LNCAP (cell line): Measurements from ENCODE around the gene CHCHD1.

Experiments
- TF ChIP-seq, protein P1 (sequence below): fragments of 450-650 bp; IDR thresholded peaks from 2 replicates; pipeline ENCODE4 v1.5.1; 2017; ENCODE audit warnings: mild to moderate bottlenecking

CHCHD1 gene

DNA sequence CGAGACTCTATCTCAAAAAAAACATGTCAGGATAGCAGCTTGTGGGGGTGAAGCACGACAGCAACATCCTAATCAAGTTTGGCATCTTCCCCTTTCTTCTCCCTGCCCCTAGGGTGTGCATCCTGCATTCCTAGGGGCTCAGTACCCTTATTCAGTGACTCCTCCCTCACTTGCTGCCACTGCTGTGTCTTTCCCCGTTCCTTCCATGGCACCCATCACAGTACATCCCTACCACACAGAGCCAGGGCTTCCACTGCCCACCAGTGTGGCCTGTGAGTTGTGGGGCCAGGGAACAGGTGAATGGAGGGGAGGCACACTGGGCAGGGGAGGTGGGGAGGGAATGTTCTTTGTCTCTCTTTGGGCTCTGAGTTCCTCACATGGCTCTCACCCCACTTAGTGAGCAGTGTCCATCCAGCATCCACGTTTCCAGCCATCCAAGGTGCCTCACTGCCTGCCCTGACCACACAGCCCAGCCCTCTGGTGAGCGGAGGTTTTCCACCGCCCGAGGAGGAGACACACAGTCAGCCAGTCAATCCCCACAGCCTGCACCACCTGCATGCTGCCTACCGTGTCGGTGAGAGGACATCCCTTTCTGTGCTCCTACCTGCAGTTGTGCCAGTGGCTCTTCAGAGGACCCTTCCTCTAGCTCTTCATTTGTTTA, 18.2 kb downstream of the CHCHD1 start:
- TF ChIP-seq, protein P1, sequence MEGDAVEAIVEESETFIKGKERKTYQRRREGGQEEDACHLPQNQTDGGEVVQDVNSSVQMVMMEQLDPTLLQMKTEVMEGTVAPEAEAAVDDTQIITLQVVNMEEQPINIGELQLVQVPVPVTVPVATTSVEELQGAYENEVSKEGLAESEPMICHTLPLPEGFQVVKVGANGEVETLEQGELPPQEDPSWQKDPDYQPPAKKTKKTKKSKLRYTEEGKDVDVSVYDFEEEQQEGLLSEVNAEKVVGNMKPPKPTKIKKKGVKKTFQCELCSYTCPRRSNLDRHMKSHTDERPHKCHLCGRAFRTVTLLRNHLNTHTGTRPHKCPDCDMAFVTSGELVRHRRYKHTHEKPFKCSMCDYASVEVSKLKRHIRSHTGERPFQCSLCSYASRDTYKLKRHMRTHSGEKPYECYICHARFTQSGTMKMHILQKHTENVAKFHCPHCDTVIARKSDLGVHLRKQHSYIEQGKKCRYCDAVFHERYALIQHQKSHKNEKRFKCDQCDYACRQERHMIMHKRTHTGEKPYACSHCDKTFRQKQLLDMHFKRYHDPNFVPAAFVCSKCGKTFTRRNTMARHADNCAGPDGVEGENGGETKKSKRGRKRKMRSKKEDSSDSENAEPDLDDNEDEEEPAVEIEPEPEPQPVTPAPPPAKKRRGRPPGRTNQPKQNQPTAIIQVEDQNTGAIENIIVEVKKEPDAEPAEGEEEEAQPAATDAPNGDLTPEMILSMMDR: no peak

DNA sequence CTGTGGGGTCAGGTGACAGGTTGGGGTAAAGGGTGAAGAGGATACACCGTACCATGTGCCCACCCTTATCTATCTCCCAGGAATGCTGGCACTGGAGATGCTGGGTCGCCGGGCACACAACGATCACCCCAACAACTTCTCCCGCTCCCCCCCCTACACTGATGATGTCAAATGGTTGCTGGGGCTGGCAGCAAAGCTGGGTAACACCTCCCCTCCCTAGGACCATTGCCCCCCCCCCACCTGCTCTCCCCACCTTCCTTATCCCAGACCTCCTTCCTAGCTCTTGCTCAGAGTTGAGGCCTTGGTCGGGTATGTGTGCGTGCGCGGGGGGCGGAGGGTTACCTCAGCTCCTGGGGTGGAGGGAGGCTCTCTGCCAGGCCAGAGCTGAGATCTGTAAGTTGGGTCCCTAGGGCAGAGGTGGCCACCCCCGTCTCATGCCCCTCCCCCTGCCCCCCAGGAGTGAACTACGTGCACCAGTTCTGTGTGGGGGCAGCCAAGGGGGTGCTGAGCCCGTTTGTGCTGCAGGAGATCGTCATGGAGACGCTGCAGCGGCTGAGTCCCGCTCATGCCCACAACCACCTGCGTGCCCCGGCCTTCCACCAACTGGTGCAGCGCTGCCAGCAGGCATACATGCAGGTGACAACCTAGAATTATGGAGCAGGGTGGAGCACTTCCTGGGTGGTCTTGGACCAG, 18.9 kb downstream of the CHCHD1 start:
- TF ChIP-seq, protein P1: no peak

DNA sequence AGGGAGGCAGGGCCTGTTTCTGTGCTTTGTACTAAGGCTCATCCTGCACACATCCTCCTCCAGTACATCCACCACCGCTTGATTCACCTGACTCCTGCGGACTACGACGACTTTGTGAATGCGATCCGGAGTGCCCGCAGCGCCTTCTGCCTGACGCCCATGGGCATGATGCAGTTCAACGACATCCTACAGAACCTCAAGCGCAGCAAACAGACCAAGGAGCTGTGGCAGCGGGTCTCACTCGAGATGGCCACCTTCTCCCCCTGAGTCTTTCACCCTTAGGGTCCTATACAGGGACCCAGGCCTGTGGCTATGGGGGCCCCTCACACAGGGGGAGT, 19.4 kb downstream of the CHCHD1 start:
- TF ChIP-seq, protein P1: no peak

DNA sequence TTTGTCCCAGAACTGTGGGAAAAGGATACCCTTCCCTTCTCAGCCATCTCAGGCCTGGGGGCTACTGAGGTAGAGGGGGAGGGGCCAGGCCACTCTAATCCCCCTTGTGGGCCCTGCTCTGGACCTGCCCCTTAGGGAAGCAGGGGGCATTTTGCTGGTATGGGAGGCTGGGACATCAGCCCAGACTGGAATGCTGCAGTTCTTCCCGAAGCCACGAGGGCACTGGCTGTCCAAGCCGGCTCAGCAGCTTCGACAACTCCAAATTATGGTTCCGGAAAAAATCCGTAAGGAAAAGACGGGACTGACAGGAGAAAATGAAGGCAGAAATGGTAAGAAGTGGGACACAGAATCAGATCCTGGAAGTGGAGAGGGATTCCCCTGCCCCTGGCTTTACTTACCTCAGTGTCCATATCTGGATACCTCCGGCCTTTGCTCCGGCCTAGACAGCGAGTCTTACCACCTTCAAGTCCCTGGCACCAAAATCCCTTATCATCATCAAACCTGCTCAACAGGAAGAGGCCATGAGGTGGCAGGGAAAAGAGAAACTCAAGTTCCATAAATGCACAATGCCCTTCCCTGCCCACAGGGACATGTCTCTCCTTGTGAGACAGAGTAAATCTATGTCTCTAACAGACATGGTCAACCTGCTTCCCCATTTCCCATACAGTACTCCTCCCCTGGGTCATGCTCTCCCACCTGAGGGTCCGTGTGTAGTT, 20.6 kb downstream of the CHCHD1 start:
- TF ChIP-seq, protein P1: no peak

DNA sequence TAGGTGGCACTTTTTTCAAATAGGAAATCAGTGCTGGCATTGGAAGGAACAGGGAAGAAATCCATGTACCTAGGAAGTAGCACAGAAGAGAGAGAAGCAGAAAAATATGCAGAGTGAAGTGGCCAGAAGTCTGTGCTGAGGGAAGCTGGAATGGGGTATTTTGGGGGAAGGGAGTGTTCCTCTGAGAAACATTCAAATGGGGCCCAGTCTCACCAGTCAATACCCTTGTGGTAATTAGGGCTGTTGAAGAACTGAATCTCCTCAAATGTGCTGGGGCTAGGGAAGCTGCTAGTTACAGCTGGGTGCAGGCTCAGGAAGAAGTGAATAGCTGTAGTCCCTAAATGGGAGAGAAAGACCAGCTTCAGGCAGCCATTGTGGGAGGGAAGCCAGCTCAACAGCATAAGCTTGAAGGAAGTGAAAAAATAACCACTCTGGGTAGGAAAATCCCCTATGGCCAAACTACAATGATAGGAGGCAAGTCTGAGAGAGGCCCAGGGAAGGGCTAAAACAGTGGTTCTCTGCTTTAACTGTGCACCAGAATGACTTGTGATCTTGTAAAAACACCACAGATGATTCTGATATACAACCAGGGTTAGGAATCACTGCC, 21.9 kb downstream of the CHCHD1 start:
- TF ChIP-seq, protein P1: no peak

DNA sequence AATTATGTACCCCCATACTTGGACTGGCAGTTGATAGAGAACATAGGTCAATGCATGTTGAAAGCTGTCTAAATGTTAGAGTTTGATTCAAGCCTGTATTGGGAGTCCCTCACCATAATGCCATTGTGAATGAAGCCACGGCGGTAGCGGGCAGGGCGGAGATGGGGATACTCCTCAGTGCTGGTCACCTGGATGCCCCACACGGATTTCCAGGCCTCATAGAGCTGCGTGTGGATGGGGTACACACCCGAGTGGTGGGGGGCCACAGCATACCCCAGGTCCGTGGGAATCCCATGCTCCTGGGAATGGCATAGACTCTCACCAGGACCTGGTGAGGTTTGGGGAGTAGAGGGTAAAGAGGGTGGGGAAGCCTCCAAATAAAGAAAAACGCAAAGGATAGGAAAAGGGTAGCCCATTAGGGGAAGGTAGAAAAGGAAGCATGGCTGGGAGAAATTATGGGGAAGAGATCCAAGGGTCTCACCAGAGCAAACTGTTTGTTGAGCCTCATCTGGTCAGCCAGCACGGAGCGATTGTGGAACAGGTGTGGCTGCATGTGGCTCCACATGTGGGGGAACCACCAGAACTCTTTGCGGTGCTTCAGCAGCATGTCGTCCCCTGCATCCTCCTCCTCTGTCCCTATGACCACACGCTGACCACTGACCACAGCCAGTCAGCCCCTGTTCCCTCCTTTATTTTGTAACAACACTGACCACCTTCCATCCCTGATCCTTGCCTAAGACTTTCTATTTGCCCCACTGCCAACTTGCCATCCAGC, 24.5 kb downstream of the CHCHD1 start:
- TF ChIP-seq, protein P1: no peak

DNA sequence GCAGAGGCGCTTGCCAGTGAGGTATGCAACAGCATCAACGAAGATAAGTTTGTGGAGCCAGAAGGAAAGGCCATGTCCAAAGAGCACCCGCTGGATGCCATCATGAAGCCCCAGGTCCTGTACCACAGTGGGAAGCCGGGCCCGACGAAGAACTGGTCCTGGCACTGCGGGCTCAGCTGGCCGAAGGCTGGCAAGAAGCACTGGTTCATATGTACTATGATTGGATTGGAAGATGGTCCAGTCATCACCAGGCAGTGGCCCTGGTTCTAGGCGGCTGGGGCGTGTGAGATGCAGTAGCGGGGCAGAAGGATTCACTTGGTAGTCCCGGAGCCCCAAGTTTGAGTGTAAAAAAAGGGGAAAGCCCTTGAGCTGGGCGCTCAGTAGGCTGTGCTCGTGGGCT, 25.6 kb downstream of the CHCHD1 start:
- TF ChIP-seq, protein P1: no peak
